ENCODE results near the gene APBA1. TPM values are rescaled to one million over a fixed set of nuclear protein-coding genes. Genes with fewer than 3 reads are reported as not detected.
A peak's percentile ranks its signal among the peaks of the same experiment; 100 is the strongest.

Gene APBA1
- total and polyA plus RNA-seq, 2 donors (not counting 1 experiment from before 2014, with no cell fraction given): 0.01 to 0.05 TPM

DNA sequence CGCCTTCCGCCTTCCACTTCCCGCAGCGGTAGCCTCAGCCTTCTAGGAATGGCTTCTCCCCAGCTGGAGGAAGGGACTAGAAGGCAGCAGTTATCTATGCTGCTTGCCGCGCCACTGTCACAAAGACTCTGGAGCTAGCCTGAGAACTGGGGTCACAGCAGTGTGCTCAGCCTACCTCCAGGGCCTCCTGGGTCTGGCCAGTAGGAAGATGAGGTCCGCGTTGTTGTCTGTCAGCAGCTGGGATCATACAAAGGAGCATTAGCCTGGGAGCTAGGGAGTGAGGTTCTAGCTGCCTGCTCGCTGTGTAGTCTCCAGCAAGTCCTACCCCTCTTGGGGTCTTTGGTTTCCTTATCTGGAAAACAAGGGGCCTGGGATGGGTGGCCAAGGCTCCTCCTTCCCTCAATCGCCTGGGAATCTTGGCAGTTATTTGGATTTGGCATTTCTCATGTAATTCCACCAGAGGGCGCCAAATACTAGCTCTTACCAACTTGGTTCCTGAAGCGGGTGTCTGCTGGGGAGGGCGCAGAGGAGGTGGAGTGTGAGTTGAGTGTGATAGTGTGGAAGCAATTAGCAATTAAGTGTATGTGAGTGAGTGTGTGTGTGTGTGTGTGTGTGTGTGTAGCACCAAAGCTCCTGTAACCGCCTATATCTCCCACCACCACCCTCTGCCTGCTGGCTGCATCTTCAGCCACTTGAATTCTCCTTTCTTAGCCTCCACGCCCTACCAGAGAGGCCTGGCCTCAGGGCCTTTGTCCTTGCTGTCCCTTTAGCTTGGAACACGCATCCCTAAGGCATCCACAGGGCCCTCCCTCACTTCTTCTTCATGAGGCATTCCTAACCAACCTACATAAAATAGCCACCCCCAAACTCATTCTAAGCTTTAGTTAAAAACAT, 250.0 kb downstream of the APBA1 start:
- Histone ChIP-seq H3K79me2 (ENCODE audit: control insufficient read depth, insufficient read depth, low read length) (no peaks in the 10 kb centered on the region), H3K9me3 (ENCODE audit: control extremely low read depth in 1 of 3, control insufficient read depth in 2 of 3, insufficient read depth in 1 of 3, low read length in 2 of 3) (no peaks in the 10 kb centered on the region), H3K9ac (ENCODE audit: low read length) (no peak overlapping the region), H4K20me1 (ENCODE audit: control insufficient read depth, insufficient read depth, low read length, poor library complexity, severe bottlenecking) (no peaks in the 10 kb centered on the region), H3K36me3 (replicated peaks in 1 of 2; ENCODE audit: control extremely low read depth in 1 of 2, control insufficient read depth in 1 of 2, extremely low read depth in 1 of 2, insufficient read depth in 2 of 2, low read length in 1 of 2) (no peaks in the 10 kb centered on the region), H3K4me1 (ENCODE audit: control insufficient read depth in 2 of 2, insufficient read depth in 2 of 2, low read length in 2 of 2) (no peaks in the 10 kb centered on the region), H3K4me3 (ENCODE audit: control extremely low read depth in 1 of 5, extremely low read depth in 1 of 5, insufficient read depth in 1 of 5, low read depth in 2 of 5, low read length in 4 of 5) (no peak overlapping the region), H3K4me2 (replicated peaks; ENCODE audit: low read depth, low read length, poor library complexity, severe bottlenecking) (no peak overlapping the region), H2AFZ (ENCODE audit: insufficient read depth, low read depth, low read length, poor library complexity, severe bottlenecking) (no peak overlapping the region), H3K27me3 (replicated peaks in 1 of 4; ENCODE audit: control extremely low read depth in 1 of 4, control insufficient read depth in 3 of 4, insufficient read depth in 4 of 4, low read length in 3 of 4) (peaks cover 0 to 12% (median 0%) of the 10 kb centered on the region in 4 experiments), H3K27ac (ENCODE audit: low read length in 2 of 2) (no peak overlapping the region)
- H3K9me3 Mint-ChIP-seq (ENCODE audit: insufficient read depth): no peaks in the 10 kb centered on the region
- ATAC-seq (ENCODE audit: low read depth): peak; percentile 28
- no peak overlapping the region for H3K4me3 Mint-ChIP-seq
- ChIA-PET CTCF (interaction anchor here (0.6 to 4.5 kb wide), 19 partner anchors 9 to 1827 kb away, joined by 3 to 49 read pairs (median 5); no protein-coding TSS in a partner anchor), POLR2A (no interaction called here)
- H3K27ac Mint-ChIP-seq: no peak overlapping the region
- peak; percentile 56 for DNase-seq
- 90% methylated on average over 10 of the region's 16 CpGs for WGBS (ENCODE audit: insufficient coverage)
- peaks cover 19% of the 10 kb centered on the region for H3K27me3 Mint-ChIP-seq
- peaks cover 1% of the 10 kb centered on the region for H3K4me1 Mint-ChIP-seq
- TF ChIP-seq EZH2 (IDR thresholded peaks at IDR 0.05; ENCODE audit: borderline replicate concordance, insufficient read depth, low read depth, low read length, poor library complexity, severe bottlenecking): no peak
- TF ChIP-seq CTCF (IDR thresholded peaks at IDR 0.05): peak; percentile 78
- intact Hi-C loops (cut with micrococcal nuclease): loop anchor here (5.0 kb wide), 1 partner anchor 125 kb away; no protein-coding TSS in a partner anchor

Measured in B cell (primary cell).